H9 (cell line): ENCODE measurements around the gene GGA3. TPM values are rescaled to one million over a fixed set of nuclear protein-coding genes. Genes with fewer than 3 reads are reported as not detected.
A peak's percentile ranks its signal among the peaks of the same experiment; 100 is the strongest.

Source experiments
- DNase-seq: peaks from one replicate; pipeline ENCODE4 v3.0.0-alpha.2; 2017
- H2AFZ ChIP-seq: one replicate; pipeline ENCODE4 v1.6.1; 2013; ENCODE audit warnings: mild to moderate bottlenecking, low read length, control low read depth, moderate library complexity
- H2AK5ac ChIP-seq: 2 replicates; pipeline ENCODE4 v1.6.1; 2013; ENCODE audit warnings: low read length, control low read depth, mixed read lengths; ENCODE audit not compliant: insufficient read length
- H2BK120ac ChIP-seq: one replicate; pipeline ENCODE4 v1.6.1; 2013; ENCODE audit warnings: low read depth, mild to moderate bottlenecking, low read length, control low read depth, inconsistent platforms; ENCODE audit not compliant: poor library complexity, severe bottlenecking
- H2BK12ac ChIP-seq: 2 replicates; pipeline ENCODE4 v1.6.1; 2013; ENCODE audit warnings: low read length, control low read depth, mixed read lengths, low read depth; ENCODE audit not compliant: insufficient read length
- H2BK15ac ChIP-seq: 2 replicates; pipeline ENCODE4 v1.6.1; 2013; ENCODE audit warnings: low read depth, low read length, control low read depth
- H2BK20ac ChIP-seq: one replicate; pipeline ENCODE4 v1.6.1; 2013; ENCODE audit warnings: low read depth, mild to moderate bottlenecking, low read length, control low read depth, inconsistent platforms; ENCODE audit not compliant: poor library complexity, severe bottlenecking
- H2BK5ac ChIP-seq: 2 replicates; pipeline ENCODE4 v1.6.1; 2013; ENCODE audit warnings: low read length, control low read depth, mixed read lengths; ENCODE audit not compliant: insufficient read length
- H3K14ac ChIP-seq: 2 replicates; pipeline ENCODE4 v1.6.1; 2013; ENCODE audit warnings: low read length, control low read depth; ENCODE audit not compliant: insufficient read depth
- H3K18ac ChIP-seq: 2 replicates; pipeline ENCODE4 v1.6.1; 2013; ENCODE audit warnings: low read depth, mild to moderate bottlenecking, mixed read lengths, low read length, control low read depth; ENCODE audit not compliant: insufficient read length
- H3K23ac ChIP-seq: 2 replicates; pipeline ENCODE4 v1.6.1; 2013; ENCODE audit warnings: low read length, control low read depth, mixed read lengths, low read depth; ENCODE audit not compliant: insufficient read length
- H3K23me2 ChIP-seq: 2 replicates; pipeline ENCODE4 v1.6.1; 2013; ENCODE audit warnings: low read depth, mild to moderate bottlenecking, mixed read lengths, low read length, control low read depth; ENCODE audit not compliant: insufficient read length, poor library complexity, severe bottlenecking
- H3K27ac ChIP-seq: 2 replicates; pipeline ENCODE4 v1.5.1; 2013; ENCODE audit warnings: low read length, control low read depth, mixed read lengths, low read depth; ENCODE audit not compliant: insufficient read length
- H3K27me3 ChIP-seq: 2 replicates; pipeline ENCODE4 v1.6.1; 2013; ENCODE audit warnings: low read length, control low read depth, inconsistent platforms; ENCODE audit not compliant: insufficient read depth
- H3K4ac ChIP-seq: 2 replicates; pipeline ENCODE4 v1.6.1; 2013; ENCODE audit warnings: low read depth, mild to moderate bottlenecking, control low read depth, inconsistent platforms, low read length, moderate library complexity
- H3K4me1 ChIP-seq: 2 replicates; pipeline ENCODE4 v1.6.1; 2013; ENCODE audit warnings: low read length, control low read depth, inconsistent platforms; ENCODE audit not compliant: insufficient read depth
- H3K4me2 ChIP-seq: 2 replicates; pipeline ENCODE4 v1.6.1; 2013; ENCODE audit warnings: low read length, control low read depth, mixed read lengths; ENCODE audit not compliant: insufficient read length, insufficient read depth
- H3K56ac ChIP-seq: 2 replicates; pipeline ENCODE4 v1.6.1; 2013; ENCODE audit warnings: low read depth, mild to moderate bottlenecking, mixed read lengths, low read length, control low read depth; ENCODE audit not compliant: insufficient read length
- H3K79me1 ChIP-seq: 2 replicates; pipeline ENCODE4 v1.6.1; 2013; ENCODE audit warnings: low read depth, mild to moderate bottlenecking, moderate library complexity, low read length, control low read depth, inconsistent platforms; ENCODE audit not compliant: insufficient read depth, poor library complexity, severe bottlenecking
- H3K79me2 ChIP-seq: 2 replicates; pipeline ENCODE4 v1.6.1; 2013; ENCODE audit warnings: low read length, control low read depth, inconsistent platforms; ENCODE audit not compliant: insufficient read depth
- H3K9ac ChIP-seq: 2 replicates; pipeline ENCODE4 v1.6.1; 2013; ENCODE audit warnings: low read length, control low read depth, mixed read lengths; ENCODE audit not compliant: insufficient read length; ENCODE audit errors: extremely low read depth
- H3K9me3 ChIP-seq: one replicate; pipeline ENCODE4 v1.6.1; 2013; ENCODE audit warnings: low read depth, low read length, inconsistent platforms; ENCODE audit not compliant: control insufficient read depth
- H3T11ph ChIP-seq: one replicate; pipeline ENCODE4 v1.6.1; 2013; ENCODE audit warnings: mild to moderate bottlenecking, low read length, control low read depth, inconsistent platforms
- H4K20me1 ChIP-seq: one replicate; pipeline ENCODE4 v1.6.1; 2013; ENCODE audit not compliant: control insufficient read depth, insufficient read length, insufficient read depth
- H4K5ac ChIP-seq: 2 replicates; pipeline ENCODE4 v1.6.1; 2013; ENCODE audit warnings: low read depth, mild to moderate bottlenecking, mixed read lengths, low read length, control low read depth; ENCODE audit not compliant: insufficient read length
- H4K8ac ChIP-seq: replicated peaks from 2 replicates; pipeline ENCODE4 v1.6.1; 2013; ENCODE audit warnings: low read length, control low read depth, mixed read lengths, low read depth; ENCODE audit not compliant: insufficient read length
- H4K91ac ChIP-seq: 2 replicates; pipeline ENCODE4 v1.6.1; 2013; ENCODE audit warnings: low read depth, mild to moderate bottlenecking, moderate library complexity, mixed read lengths, low read length, control low read depth; ENCODE audit not compliant: insufficient read length
- H3K27ac Mint-ChIP-seq, 3 experiments: 2 replicates in 2 of 3; 3 replicates in 1 of 3; pipeline ENCODE4 v1.8.0; 2020 to 2021; ENCODE audit warnings: mixed read lengths in 3 of 3, mild to moderate bottlenecking in 1 of 3, moderate library complexity in 1 of 3
- H3K27me3 Mint-ChIP-seq: 2 replicates; pipeline ENCODE4 v1.8.0; 2021; ENCODE audit warnings: low read depth, mild to moderate bottlenecking, moderate library complexity, mixed read lengths
- H3K36me3 Mint-ChIP-seq, 3 experiments: 2 replicates in 2 of 3; 3 replicates in 1 of 3; pipeline ENCODE4 v1.8.0; 2020 to 2021; ENCODE audit warnings: low read depth in 3 of 3, mixed read lengths in 3 of 3; ENCODE audit not compliant: insufficient read depth in 1 of 3
- H3K4me1 Mint-ChIP-seq, 2 experiments: 2 replicates each; pipeline ENCODE4 v1.8.0; 2020; ENCODE audit warnings: mixed read lengths in 2 of 2
- H3K4me3 Mint-ChIP-seq, 2 experiments: 2 replicates in 1 of 2; 3 replicates in 1 of 2; pipeline ENCODE4 v1.8.0; 2020 to 2021; ENCODE audit warnings: mild to moderate bottlenecking in 2 of 2, mixed read lengths in 2 of 2, moderate library complexity in 1 of 2
- H3K9me3 Mint-ChIP-seq, 2 experiments: 2 replicates in 1 of 2; 3 replicates in 1 of 2; pipeline ENCODE4 v1.8.0; 2020; ENCODE audit warnings: mild to moderate bottlenecking in 2 of 2, mixed read lengths in 2 of 2, moderate library complexity in 1 of 2
- CTCF ChIP-seq: fragments of 200-600 bp; sonication (generic); conservative IDR thresholded peaks from 3 replicates; pipeline ENCODE4 v1.8.0; 2021; ENCODE audit warnings: antibody characterized with exemption, mild to moderate bottlenecking
- WGBS: extraction: QIAGEN DNeasy Blood & Tissue Kit; methylation state at CpG from one replicate; pipeline ENCODE4 v1.1.7; 2013; ENCODE audit warnings: missing lambda C conversion rate, low lambda C conversion rate, mixed read lengths; ENCODE audit not compliant: insufficient read length; ENCODE audit errors: extremely low coverage; 5-methylcytosine and 5-hydroxymethylcytosine counted together
- total RNA-seq: library from RNA; stranded (reverse); gene quantifications from 2 replicates; pipeline ENCODE4 v1.2.1, GENCODE V29; 2021

Gene GGA3
- total RNA-seq, 1 experiment from 2014 or later = 50.3 TPM

- Histone ChIP-seq H3K27ac (peak within 1 kb of the TSS; percentile 54), H3K27me3 (no peaks in the 10 kb centered on the region), H3K9me3 (no peaks in the 10 kb centered on the region), H2AK5ac (no peak within 1 kb of the TSS), H2BK20ac (no peak within 1 kb of the TSS), H3K56ac (peak within 1 kb of the TSS; percentile 1), H3K9ac (peak within 1 kb of the TSS; percentile 93), H2AFZ (peak within 1 kb of the TSS; percentile 74), H3K79me1 (no peaks in the 10 kb centered on the region), H2BK5ac (peak within 1 kb of the TSS; percentile 75), H4K91ac (no peak within 1 kb of the TSS), H3K23me2 (peaks cover 6% of the 10 kb centered on the region), H3K14ac (peak within 1 kb of the TSS; percentile 97), H3K18ac (peak within 1 kb of the TSS; percentile 96), H3T11ph (no peak within 1 kb of the TSS), H2BK12ac (no peak within 1 kb of the TSS), H4K20me1 (no peaks in the 10 kb centered on the region), H2BK15ac (no peak within 1 kb of the TSS), H3K23ac (no peak within 1 kb of the TSS), H3K4me1 (no peaks in the 10 kb centered on the region), H4K5ac (peak within 1 kb of the TSS; percentile 17), H3K79me2 (peaks cover 9% of the 10 kb centered on the region), H3K4me2 (peak within 1 kb of the TSS; percentile 99), H3K4ac (no peak within 1 kb of the TSS; the same call in 1 of the 2 replicates), H2BK120ac (no peak within 1 kb of the TSS), H4K8ac (no peak within 1 kb of the TSS)
- peak within 1 kb of the TSS; percentile 100 for H3K27ac Mint-ChIP-seq
- H3K36me3 Mint-ChIP-seq = peaks cover 13 to 22% (median 20%) of the 10 kb centered on the region in 3 experiments; a peak in 6 of 7 replicates
- DNase-seq = peak; percentile 97
- no CpG with 5 or more reads among the region's 57 CpGs for WGBS
- no peaks in the 10 kb centered on the region; the same call in 1 of the 2 replicates for H3K27me3 Mint-ChIP-seq
- no peaks in the 10 kb centered on the region for H3K9me3 Mint-ChIP-seq
- H3K4me1 Mint-ChIP-seq = peaks cover 5 to 10% of the 10 kb centered on the region in 2 experiments
- H3K4me3 Mint-ChIP-seq = peak within 1 kb of the TSS; percentile 94 to 99
- no peak for TF ChIP-seq CTCF
Observed at GRCh38 chr17:75205037-75205792, 56.2 kb downstream of the GGA3 start, which contains the start of gene NUP85. Gene NUP85, plus strand, starts transcription at chr17:75205679. Its CDS starts 83 bp downstream, at chr17:75205762.
